ENCODE measurements around the gene ZNF732.
A peak's percentile ranks its signal among the peaks of the same experiment; 100 is the strongest.
"Not testable (repeated sequence)": the region's sequence is repeated elsewhere in the genome, so short reads cannot be mapped to it uniquely, and the experiment has no call there.

ZNF732 gene

GRCh38 chr4:304969-305680 is at the start of gene ZNF732:
TSS of gene ZNF732 (minus strand) at chr4:305474. CDS start at chr4:305310, 164 bp downstream.
- DNase-seq: no peak

GRCh38 chr4:340011-340410 is 34.7 kb upstream of the ZNF732 start:
- no peak for DNase-seq

GRCh38 chr4:338759-339097 is 33.5 kb upstream of the ZNF732 start:
- no peak for DNase-seq

GRCh38 chr4:337932-338758 is 32.9 kb upstream of the ZNF732 start:
- DNase-seq: no peak

GRCh38 chr4:337143-337931 is 32.1 kb upstream of the ZNF732 start, which contains the start of gene ZNF141:
TSS of gene ZNF141 (plus strand) at chr4:337814. CDS start at chr4:337984, 170 bp downstream.
- DNase-seq: peak; percentile 96 to 98

GRCh38 chr4:336893-337142 is 31.5 kb upstream of the ZNF732 start:
- no peak for DNase-seq

- no peak for DNase-seq
Observed at GRCh38 chr4:336099-336892, 31.0 kb upstream of the ZNF732 start.

GRCh38 chr4:335515-335914 is 30.2 kb upstream of the ZNF732 start:
- DNase-seq: no peak

- DNase-seq: no peak
Observed at GRCh38 chr4:328729-329128, 23.5 kb upstream of the ZNF732 start.

GRCh38 chr4:314296-314903 is 9.1 kb upstream of the ZNF732 start:
- DNase-seq: no peak

- DNase-seq: no peak
Observed at GRCh38 chr4:309807-310206, 4.5 kb upstream of the ZNF732 start.

GRCh38 chr4:306551-306961 is 1.3 kb upstream of the ZNF732 start:
- no peak for DNase-seq

GRCh38 chr4:304516-304915 is 758 bp downstream of the ZNF732 start:
- DNase-seq: not testable (repeated sequence)

GRCh38 chr4:302381-302780 is 2.9 kb downstream of the ZNF732 start:
- DNase-seq: no peak

- no peak for DNase-seq
Observed at GRCh38 chr4:294732-295131, 10.5 kb downstream of the ZNF732 start.

- no peak for DNase-seq
Observed at GRCh38 chr4:288891-289290, 16.4 kb downstream of the ZNF732 start.

- DNase-seq: no peak
Observed at GRCh38 chr4:273309-274017, 31.8 kb downstream of the ZNF732 start.

GRCh38 chr4:271492-272103 is 33.7 kb downstream of the ZNF732 start:
- no peak for DNase-seq

GRCh38 chr4:259240-259639 is 46.0 kb downstream of the ZNF732 start:
- DNase-seq: not testable (repeated sequence)

GRCh38 chr4:256492-256891 is 48.8 kb downstream of the ZNF732 start:
- DNase-seq: no peak

Data from hippocampal formation (tissue), 2 donors.